A673 (cell line): ENCODE data around the gene CDT1. TPM values are rescaled to one million over a fixed set of nuclear protein-coding genes. Genes with fewer than 3 reads are reported as not detected.

Source experiments
- BruUV-seq: library from RNA; stranded (reverse); fragments of 400-500 nt; replicated peaks from 2 replicates; lab custom pipeline; 2021; lab: Mats Ljungman, UMichigan
- CTCF ChIA-PET: fragments of 300-600 bp; sonication (Branson Sonifier 250); formaldehyde crosslinking; loops from one replicate; lab custom pipeline; 2022; ENCODE audit warnings: antibody characterized with exemption; lab: Charles Lee
- POLR2A ChIA-PET: fragments of 300-600 bp; sonication (Branson Sonifier 250); formaldehyde crosslinking; loops from one replicate; lab custom pipeline; 2022; ENCODE audit warnings: antibody characterized with exemption; ENCODE audit not compliant: low non-redundant PET; lab: Charles Lee
- DNase-seq: peaks from one replicate; pipeline ENCODE4 v3.0.0-alpha.2; 2015; ENCODE audit warnings: low spot score
- H3K27ac ChIP-seq: fragments of 200-600 bp; sonication (generic); 2 replicates; pipeline ENCODE4 v1.5.1; 2016; ENCODE audit warnings: mixed run types, low read depth, mild to moderate bottlenecking, mixed read lengths, antibody characterized with exemption, low read length; ENCODE audit not compliant: poor library complexity, severe bottlenecking
- H3K27me3 ChIP-seq: fragments of 200-600 bp; sonication (generic); replicated peaks from 2 replicates; pipeline ENCODE4 v1.6.1; 2017; ENCODE audit warnings: mixed run types, low read depth, mild to moderate bottlenecking, mixed read lengths, antibody characterized with exemption, low read length; ENCODE audit not compliant: insufficient read depth, poor library complexity
- H3K36me3 ChIP-seq: fragments of 200-600 bp; sonication (generic); 2 replicates; pipeline ENCODE4 v1.6.1; 2016; ENCODE audit warnings: mixed run types, mild to moderate bottlenecking, mixed read lengths, antibody characterized with exemption, low read length; ENCODE audit not compliant: insufficient read depth, poor library complexity, severe bottlenecking
- H3K4me1 ChIP-seq: fragments of 200-600 bp; sonication (generic); 2 replicates; pipeline ENCODE4 v1.6.1; 2017; ENCODE audit warnings: mixed run types, mild to moderate bottlenecking, mixed read lengths, antibody characterized with exemption, low read length; ENCODE audit not compliant: insufficient read depth, poor library complexity, severe bottlenecking
- H3K4me3 ChIP-seq: fragments of 200-600 bp; sonication (generic); 2 replicates; pipeline ENCODE4 v1.5.1; 2016; ENCODE audit warnings: low read depth, mixed run types, mild to moderate bottlenecking, mixed read lengths, low read length; ENCODE audit not compliant: poor library complexity, severe bottlenecking
- H3K9me3 ChIP-seq: fragments of 200-600 bp; sonication (generic); 2 replicates; pipeline ENCODE4 v1.6.1; 2016; ENCODE audit warnings: mixed run types, low read depth, mild to moderate bottlenecking, mixed read lengths, antibody characterized with exemption, low read length; ENCODE audit not compliant: poor library complexity, severe bottlenecking
- CTCF ChIP-seq: fragments of 300-800, 200-600 bp; sonication (generic); conservative IDR thresholded peaks from 2 replicates; pipeline ENCODE4 v1.5.1; 2017; ENCODE audit warnings: low read depth, mild to moderate bottlenecking, antibody characterized with exemption, low read length, moderate library complexity, mixed read lengths
- EZH2 ChIP-seq: fragments of 200-600 bp; sonication (generic); IDR thresholded peaks from 2 replicates; pipeline ENCODE4 v1.6.1; 2017; ENCODE audit warnings: borderline replicate concordance, low read depth, mild to moderate bottlenecking, mixed read lengths, antibody characterized with exemption, low read length; ENCODE audit not compliant: poor library complexity, severe bottlenecking
- intact Hi-C: fragments of 100-400 bp; cut with micrococcal nuclease; formaldehyde crosslinking; loops from one replicate; pipeline ENCODE4 v1.10.0; 2022; ENCODE audit not compliant: unreplicated experiment
- total RNA-seq: library from RNA; stranded (reverse); gene quantifications from 2 replicates; pipeline ENCODE4 v1.2.3, GENCODE V29; 2021

CDT1 gene
- total RNA-seq, 1 experiment from 2014 or later, result 103 TPM

- CTCF ChIA-PET, result interaction anchor here (0.6 to 0.8 kb wide), 2 partner anchors 25 to 298 kb away, joined by 3 to 6 read pairs; no protein-coding TSS in a partner anchor
- no TSS peak for BruUV-seq
Measured at GRCh38 chr16:88856828-88857727, 53.5 kb downstream of the CDT1 start, which contains the start of the genes GALNS and TRAPPC2L. GALNS (minus strand) TSS chr16:88856947; CDS start chr16:88856877, 70 bp downstream. TRAPPC2L (plus strand) TSS chr16:88857127; CDS start chr16:88857151, 24 bp downstream.

GRCh38 chr16:88857728-88858339 is 54.2 kb downstream of the CDT1 start:
- H3K4me1 ChIP-seq, result peaks cover 3% of the 10 kb centered on the region
- TF ChIP-seq EZH2 (no peak), CTCF (peak; percentile 65)
- H3K36me3 ChIP-seq, result peaks cover 14% of the 10 kb centered on the region
- no peaks in the 10 kb centered on the region for H3K9me3 ChIP-seq
- ChIA-PET POLR2A (no interaction called here), CTCF (interaction anchor here (0.6 to 0.8 kb wide), 5 partner anchors 11 to 299 kb away, joined by 3 to 6 read pairs (median 4); no protein-coding TSS in a partner anchor)
- peak; percentile 80 for DNase-seq
- H3K27me3 ChIP-seq, result no peaks in the 10 kb centered on the region
- BruUV-seq, result TSS peak; percentile 53
- H3K27ac ChIP-seq, result peak overlapping the region; percentile 83
- peak overlapping the region; percentile 95 for H3K4me3 ChIP-seq
- intact Hi-C loops, result no loop called here

More at GRCh38 chr16:88856828-88857727, 53.5 kb downstream of the CDT1 start, which contains the start of the genes GALNS and TRAPPC2L:
- peak within 1 kb of the TSS; percentile 83 for H3K27ac ChIP-seq
- TF ChIP-seq EZH2 (no peak), CTCF (no peak)
- peak within 1 kb of the TSS; percentile 95 for H3K4me3 ChIP-seq
- POLR2A ChIA-PET, result no interaction called here
- intact Hi-C loops, result no loop called here
- no peaks in the 10 kb centered on the region for H3K9me3 ChIP-seq
- peak; percentile 96 for DNase-seq
- no peaks in the 10 kb centered on the region for H3K27me3 ChIP-seq
- H3K4me1 ChIP-seq, result peaks cover 3% of the 10 kb centered on the region
- H3K36me3 ChIP-seq, result peaks cover 14% of the 10 kb centered on the region

Other genes with a start within 250 kb of the CDT1 start
- gene ZC3H18, start 233.4 kb upstream of the CDT1 start, total RNA-seq, result 75.9 and 83.4 TPM in 2 replicates
- gene IL17C, start 165.2 kb upstream of the CDT1 start, total RNA-seq, result 0.28 TPM in 1 of 2 replicates, not detected in the other
- gene CYBA, start 152.7 kb upstream of the CDT1 start, total RNA-seq, result 44.7 and 53.6 TPM in 2 replicates
- gene MVD, start 140.7 kb upstream of the CDT1 start, total RNA-seq, result 127 and 131 TPM in 2 replicates
- not detected in 2 replicates for gene SNAI3, start 117.3 kb upstream of the CDT1 start, total RNA-seq
- 32.3 and 36.3 TPM in 2 replicates for gene RNF166, start 97.4 kb upstream of the CDT1 start, total RNA-seq
- gene CTU2, start 97.3 kb upstream of the CDT1 start, total RNA-seq, result 45.0 and 47.5 TPM in 2 replicates
- 174 and 182 TPM in 2 replicates for gene PIEZO1, start 18.6 kb upstream of the CDT1 start, total RNA-seq
- 129 and 134 TPM in 2 replicates for gene APRT, start 8.1 kb downstream of the CDT1 start, total RNA-seq
- gene GALNS, start 53.2 kb downstream of the CDT1 start, total RNA-seq, result 54.8 and 60.6 TPM in 2 replicates
- gene TRAPPC2L, start 53.3 kb downstream of the CDT1 start, total RNA-seq, result 89.9 and 98.6 TPM in 2 replicates
- not detected in 2 replicates for gene PABPN1L, start 62.9 kb downstream of the CDT1 start, total RNA-seq
- 1.7 and 2.2 TPM in 2 replicates for gene CBFA2T3, start 173.4 kb downstream of the CDT1 start, total RNA-seq